ENCODE measurements around the gene RPS6KA5.

- TF ChIP-seq POLR2A (IDR thresholded peaks at IDR 0.05; ENCODE audit: borderline replicate concordance, extremely low read depth, insufficient read depth, insufficient read length) (no peak), POLR2AphosphoS5 (IDR thresholded peaks at IDR 0.05; ENCODE audit: low read depth, low read length) (no peak), EZH2 (IDR thresholded peaks at IDR 0.05) (no peak), FOSL1 (IDR thresholded peaks at IDR 0.05; ENCODE audit: low read depth) (no peak)
Measured at GRCh38 chr14:90818715-90819114, 241.7 kb downstream of the RPS6KA5 start.

All from HCT116 (cell line).